ENCODE results near the gene ATOH7.

DNA sequence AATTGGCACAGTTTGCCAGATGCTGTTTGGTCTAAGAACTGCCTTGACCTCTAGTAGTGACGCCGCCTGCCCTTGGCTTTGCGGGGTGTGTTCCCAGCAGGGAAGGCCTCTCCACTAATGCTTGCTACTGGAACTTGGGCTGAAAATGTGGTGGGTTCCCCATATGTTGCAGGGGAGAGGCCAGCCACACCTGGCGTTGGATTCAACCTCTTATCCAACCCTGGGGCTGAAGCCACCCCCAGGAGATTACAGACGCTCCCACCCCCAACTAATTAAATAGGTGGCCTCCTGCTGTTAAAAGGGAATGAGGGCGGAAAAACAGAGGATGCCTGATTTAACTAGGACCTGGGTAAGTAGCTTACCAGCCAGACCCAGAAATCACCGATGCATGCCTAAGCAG lies 19.2 kb upstream of the ATOH7 start:
- TF ChIP-seq, protein P1, sequence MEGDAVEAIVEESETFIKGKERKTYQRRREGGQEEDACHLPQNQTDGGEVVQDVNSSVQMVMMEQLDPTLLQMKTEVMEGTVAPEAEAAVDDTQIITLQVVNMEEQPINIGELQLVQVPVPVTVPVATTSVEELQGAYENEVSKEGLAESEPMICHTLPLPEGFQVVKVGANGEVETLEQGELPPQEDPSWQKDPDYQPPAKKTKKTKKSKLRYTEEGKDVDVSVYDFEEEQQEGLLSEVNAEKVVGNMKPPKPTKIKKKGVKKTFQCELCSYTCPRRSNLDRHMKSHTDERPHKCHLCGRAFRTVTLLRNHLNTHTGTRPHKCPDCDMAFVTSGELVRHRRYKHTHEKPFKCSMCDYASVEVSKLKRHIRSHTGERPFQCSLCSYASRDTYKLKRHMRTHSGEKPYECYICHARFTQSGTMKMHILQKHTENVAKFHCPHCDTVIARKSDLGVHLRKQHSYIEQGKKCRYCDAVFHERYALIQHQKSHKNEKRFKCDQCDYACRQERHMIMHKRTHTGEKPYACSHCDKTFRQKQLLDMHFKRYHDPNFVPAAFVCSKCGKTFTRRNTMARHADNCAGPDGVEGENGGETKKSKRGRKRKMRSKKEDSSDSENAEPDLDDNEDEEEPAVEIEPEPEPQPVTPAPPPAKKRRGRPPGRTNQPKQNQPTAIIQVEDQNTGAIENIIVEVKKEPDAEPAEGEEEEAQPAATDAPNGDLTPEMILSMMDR (IDR thresholded peaks at IDR 0.05) = no peak
- TF ChIP-seq POLR2A (IDR thresholded peaks at IDR 0.05) = no peak
